Ramos (cell line): ENCODE results near the gene PWWP2B.

Source experiments
- in situ Hi-C: fragments of 300-500 bp; cut with MboI; formaldehyde crosslinking; loops from one replicate; pipeline ENCODE4 v1.14.3; 2022; ENCODE audit warnings: low sequenced_read_pairs; ENCODE audit not compliant: unreplicated experiment

The PWWP2B gene

GRCh38 chr10:132392184-132392800 is 4.7 kb upstream of the PWWP2B start:
- in situ Hi-C loops, result loop anchor here (5.0 kb wide), 2 partner anchors 60 to 240 kb away; no protein-coding TSS in a partner anchor

- in situ Hi-C loops, result loop anchor here (5.0 kb wide), 2 partner anchors 59 to 239 kb away; no protein-coding TSS in a partner anchor
Measured at GRCh38 chr10:132392811-132393694, 3.9 kb upstream of the PWWP2B start.

- in situ Hi-C loops, result loop anchor here (5.0 kb wide), 2 partner anchors 59 to 239 kb away; no protein-coding TSS in a partner anchor
Measured at GRCh38 chr10:132393695-132394181, 3.3 kb upstream of the PWWP2B start.

- in situ Hi-C loops, result loop anchor here (5.0 kb wide), 2 partner anchors 58 to 238 kb away; no protein-coding TSS in a partner anchor
Measured at GRCh38 chr10:132394201-132394811, 2.7 kb upstream of the PWWP2B start.

- in situ Hi-C loops, result loop anchor here (5.0 kb wide), 2 partner anchors 57 to 237 kb away; no protein-coding TSS in a partner anchor
Measured at GRCh38 chr10:132394936-132395703, 1.9 kb upstream of the PWWP2B start.

GRCh38 chr10:132395704-132396493 is 1.1 kb upstream of the PWWP2B start:
- in situ Hi-C loops, result no loop called here

GRCh38 chr10:132396494-132397035 is 435 bp upstream of the PWWP2B start:
- in situ Hi-C loops, result no loop called here

GRCh38 chr10:132397671-132398565 is 918 bp downstream of the PWWP2B start:
- in situ Hi-C loops, result no loop called here

GRCh38 chr10:132398566-132398991 is 1.6 kb downstream of the PWWP2B start:
- in situ Hi-C loops, result no loop called here

- in situ Hi-C loops, result no loop called here
Measured at GRCh38 chr10:132399117-132400035, 2.4 kb downstream of the PWWP2B start.

GRCh38 chr10:132400041-132400546 is 3.1 kb downstream of the PWWP2B start:
- in situ Hi-C loops, result no loop called here

- in situ Hi-C loops, result no loop called here
Measured at GRCh38 chr10:132400547-132401151, 3.6 kb downstream of the PWWP2B start.

- in situ Hi-C loops, result no loop called here
Measured at GRCh38 chr10:132401401-132402118, 4.6 kb downstream of the PWWP2B start.

- in situ Hi-C loops, result no loop called here
Measured at GRCh38 chr10:132402781-132403241, 5.8 kb downstream of the PWWP2B start.

- in situ Hi-C loops, result no loop called here
Measured at GRCh38 chr10:132403511-132404168, 6.6 kb downstream of the PWWP2B start.
